ENCODE measurements around the gene PAQR4.
A peak's percentile ranks its signal among the peaks of the same experiment; 100 is the strongest.

PAQR4 gene

DNA sequence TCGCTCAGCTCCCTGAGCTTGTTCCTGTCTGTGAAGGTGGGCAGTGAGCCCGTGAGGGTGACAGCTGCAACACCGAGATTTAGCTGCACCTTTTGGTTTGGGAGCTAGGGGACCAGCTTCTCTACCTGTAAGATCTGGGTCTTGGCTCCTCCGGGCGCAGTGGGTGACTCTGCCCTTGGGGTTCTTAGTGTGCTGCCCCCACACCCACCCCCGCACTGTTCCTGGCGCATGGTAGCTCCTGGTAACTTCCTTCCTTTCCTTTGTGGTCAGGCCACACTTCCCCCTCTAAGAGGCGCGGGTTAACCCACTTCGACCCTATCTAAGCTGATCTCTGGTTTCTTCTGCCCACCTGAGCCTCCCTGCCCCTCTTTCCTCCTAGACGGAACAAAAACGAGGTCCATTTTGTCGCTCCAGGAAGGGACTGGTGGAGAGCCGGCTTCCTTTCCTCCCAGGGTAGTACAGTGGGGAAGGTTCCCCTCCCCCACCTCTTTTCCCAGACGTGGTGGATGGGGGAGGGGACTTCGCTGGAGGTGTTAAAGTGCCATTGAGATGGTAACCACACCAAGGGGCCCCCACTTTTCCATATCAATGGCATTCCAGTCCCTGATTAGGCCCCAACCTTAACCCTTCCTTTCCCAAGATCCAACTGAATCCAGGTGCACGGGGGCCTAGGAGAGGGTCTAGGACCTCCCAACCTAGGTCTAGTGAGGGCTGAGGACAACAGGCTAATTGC lies 39.0 kb downstream of the PAQR4 start:
- DNase-seq = no peak

DNA sequence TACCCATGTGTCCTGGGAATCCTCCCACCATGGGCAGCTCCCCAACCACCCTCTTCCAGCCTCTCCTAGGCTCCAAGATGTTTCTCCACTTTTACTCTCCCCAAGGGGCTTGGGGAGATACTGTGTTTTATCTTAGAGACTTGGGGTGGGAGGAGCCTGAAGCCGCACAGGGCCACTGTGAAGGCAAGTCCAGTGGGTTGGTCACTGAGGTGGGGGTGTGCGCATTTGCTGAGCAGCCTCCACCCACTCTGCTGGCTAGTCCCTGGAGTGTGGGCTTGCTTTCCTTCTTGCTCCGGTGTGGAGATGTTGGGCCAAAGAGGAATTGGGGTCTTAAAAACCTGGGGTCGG lies 39.5 kb downstream of the PAQR4 start:
- DNase-seq = no peak

DNA sequence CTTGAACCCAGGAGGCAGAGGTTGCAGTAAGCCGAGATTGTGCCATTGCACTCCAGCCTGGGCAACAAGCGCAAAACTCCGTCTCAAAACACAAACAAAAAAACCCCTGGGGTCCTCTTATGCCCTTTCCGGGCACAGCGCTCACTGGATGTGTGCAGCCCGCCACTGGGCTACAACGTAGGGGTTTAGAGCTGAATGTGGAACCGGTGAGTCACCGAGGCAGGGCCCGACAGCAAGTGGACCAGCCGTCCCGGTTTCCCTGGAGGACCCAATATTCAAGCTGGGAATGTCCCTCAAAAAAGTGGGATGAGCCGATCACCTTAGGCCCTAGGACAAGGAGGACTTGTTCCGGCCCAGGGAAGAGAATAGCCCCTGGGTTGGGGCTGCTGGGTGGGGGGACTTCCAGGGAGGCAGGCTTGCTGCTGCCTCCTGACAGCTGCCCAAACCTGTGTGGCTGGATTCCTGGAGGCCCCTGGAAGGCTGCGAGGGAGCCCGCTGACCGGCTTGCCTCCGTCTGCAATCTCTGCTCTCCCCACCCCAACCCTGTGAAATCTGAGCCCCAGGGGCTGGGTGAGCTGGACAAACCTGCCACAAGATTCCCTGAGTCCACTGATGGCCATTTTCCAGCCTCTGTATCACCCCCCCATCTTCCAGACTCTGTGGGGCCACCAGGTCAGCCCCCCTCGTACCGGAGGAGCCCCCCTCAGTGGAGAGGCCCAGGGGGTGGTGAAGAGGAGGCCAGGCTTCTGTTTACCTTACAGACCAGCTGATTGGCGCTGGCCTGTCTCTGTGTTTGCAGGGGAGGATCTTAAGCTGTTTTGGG lies 40.6 kb downstream of the PAQR4 start:
- DNase-seq = no peak

DNA sequence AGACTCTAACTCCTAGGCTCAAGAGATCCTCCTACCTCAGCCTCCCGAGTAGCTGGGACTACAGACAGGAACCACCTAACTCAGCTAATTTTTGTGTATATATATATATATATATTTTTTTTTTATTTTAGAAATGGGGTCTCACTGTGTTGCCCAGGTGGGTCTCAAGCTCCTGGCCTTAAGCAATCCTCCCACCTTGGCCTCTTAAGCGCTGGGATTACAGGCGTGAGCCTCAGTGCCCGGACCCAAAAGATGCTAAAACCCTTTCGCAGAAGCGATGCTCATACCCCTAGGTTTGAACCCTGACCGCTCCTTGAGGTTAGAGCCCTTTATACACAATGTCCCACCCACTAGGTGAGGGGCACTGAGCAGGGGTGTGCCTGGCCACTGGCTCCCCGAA lies 41.4 kb downstream of the PAQR4 start:
- DNase-seq = no peak

DNA sequence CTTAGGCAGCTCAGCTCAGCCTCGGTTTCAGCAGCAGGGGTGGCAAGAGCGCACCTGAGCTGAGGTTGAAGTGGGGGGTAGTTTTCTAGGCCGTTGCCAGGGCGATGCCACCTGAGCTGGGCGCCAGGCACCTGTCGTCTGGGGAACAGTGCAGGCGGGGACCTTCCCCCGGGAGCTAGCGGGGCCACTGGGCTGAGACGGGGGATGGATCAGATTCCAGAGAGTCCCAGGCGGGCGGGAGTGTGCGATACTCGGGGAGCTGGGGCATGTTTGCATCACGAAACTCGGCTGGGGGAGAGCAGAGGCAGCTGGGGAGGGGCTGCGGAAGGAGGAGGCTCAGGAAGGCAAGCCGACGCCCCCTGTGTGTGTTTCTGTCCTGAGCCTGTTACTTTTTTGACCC lies 43.1 kb downstream of the PAQR4 start:
- peak; percentile 64 for DNase-seq

DNA sequence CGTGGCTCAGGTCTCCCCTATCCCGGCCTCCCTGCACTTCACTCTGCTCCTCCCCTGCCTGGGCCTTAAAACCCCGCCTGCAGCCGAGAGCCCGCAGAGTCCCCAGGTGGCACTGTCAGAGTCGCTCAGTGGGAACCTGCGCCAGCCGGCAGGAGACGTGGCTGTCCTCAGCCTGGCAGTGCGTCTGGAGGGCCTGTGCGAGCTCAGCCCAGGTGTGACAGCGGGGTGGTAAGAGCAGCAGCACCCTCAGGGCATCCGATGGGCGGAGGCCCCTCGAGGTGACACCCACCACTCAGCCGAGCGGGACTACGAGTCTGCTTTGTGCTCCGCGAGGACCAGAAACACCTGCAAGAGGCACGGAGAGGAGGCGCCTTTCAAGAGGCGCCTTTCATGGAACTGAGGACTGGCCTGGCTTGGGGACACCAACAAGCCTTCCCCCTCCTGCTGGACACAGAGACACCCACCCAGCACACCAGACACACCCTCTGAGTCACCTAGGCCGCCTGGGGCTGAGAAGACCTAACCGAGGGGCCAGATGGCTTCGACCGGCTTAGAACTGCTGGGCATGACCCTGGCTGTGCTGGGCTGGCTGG lies 43.8 kb downstream of the PAQR4 start, which contains the start of gene CLDN9:
TSS of gene CLDN9 (plus strand) at position 96 of the 593 bp plus-strand sequence. CDS start at position 536, 440 bp downstream.
- DNase-seq = peak; percentile 93

DNA sequence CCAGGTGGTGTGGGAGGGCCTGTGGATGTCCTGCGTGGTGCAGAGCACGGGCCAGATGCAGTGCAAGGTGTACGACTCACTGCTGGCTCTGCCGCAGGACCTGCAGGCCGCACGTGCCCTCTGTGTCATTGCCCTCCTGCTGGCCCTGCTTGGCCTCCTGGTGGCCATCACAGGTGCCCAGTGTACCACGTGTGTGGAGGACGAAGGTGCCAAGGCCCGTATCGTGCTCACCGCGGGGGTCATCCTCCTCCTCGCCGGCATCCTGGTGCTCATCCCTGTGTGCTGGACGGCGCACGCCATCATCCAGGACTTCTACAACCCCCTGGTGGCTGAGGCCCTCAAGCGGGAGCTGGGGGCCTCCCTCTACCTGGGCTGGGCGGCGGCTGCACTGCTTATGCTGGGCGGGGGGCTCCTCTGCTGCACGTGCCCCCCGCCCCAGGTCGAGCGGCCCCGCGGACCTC lies 44.4 kb downstream of the PAQR4 start:
- no peak for DNase-seq

DNA sequence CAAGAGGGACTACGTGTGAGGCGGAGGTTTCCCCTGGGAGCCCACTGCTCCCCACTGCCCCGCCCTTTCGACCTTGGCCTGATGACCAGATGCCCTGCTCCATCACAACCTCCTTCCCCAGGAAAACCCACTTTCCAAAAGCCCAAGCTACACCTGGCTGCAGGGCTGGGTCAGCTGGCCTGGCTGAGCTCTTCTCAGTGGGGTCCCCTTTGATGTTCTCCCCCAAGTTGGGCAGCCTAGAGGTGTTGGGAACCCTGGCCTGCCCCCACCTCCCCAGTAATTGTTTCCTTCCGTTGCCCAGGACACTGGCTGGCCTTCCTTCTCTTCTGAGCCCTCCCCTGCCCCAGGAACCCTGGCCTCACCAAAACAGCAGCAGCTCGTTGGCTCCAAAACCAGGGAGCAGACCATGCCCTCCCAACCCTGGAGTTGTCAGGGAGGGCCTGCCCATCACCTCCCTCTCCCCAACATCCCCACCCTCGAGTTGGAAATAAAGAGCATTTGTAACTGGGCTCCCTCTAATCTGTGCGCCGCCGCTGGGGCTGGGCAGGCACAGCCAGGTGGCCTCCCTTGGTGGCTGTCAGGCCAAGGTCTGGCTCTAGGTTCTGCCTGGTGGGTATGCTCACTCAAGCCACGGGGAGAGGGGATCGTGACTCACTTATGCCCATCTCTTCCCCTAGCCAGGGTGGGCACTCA lies 45.0 kb downstream of the PAQR4 start:
- DNase-seq = no peak

DNA sequence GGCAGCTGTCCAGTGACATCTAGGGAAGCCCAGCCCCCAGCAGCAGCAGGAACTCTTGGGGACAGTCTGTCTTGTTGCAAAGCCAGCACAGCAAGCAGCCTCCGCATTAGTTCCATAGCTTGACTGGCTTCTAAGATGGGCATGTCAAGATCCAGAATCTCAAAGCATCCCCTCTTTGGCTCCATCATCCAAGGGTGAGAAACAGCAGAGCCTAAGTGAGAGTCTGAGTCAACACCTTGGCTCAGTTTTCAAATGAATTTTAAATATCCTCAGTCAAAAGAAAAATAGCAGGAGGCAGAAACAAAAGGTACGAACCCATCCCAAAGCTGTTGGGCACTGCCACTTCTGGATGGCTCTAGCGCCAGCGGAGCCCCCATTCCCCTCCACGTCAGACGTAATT lies 45.8 kb downstream of the PAQR4 start:
- no peak for DNase-seq

DNA sequence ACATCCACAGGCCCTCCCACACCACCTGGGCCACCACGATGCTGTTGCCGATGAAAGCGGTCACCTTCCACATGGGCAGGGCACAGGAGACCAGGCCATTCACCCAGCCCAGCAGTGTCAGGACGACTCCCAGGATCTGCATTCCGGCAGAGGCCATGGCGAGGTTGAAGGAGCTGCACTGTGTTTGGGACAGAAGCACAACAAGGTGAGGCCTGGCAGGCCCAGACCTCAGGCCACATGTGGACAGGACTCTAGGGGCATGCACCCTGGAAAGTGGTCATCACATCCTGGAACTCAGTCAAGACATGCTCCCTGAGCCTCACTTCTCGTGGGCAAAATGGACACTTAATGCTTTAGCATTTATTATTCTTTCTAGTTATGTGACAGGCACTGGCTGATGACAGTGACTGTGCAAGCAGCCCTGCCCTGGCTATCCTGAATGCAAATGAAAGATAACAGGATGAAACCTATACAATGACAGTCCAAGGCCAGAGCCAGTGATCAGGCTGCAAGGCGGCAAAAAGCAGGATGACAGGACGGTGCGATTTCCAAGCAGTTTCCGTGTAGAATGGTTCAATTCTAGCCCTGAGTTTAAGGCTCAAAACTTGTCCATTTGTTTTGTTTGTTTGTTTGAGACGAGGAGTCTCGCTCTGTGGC lies 46.8 kb downstream of the PAQR4 start:
- DNase-seq = no peak

DNA sequence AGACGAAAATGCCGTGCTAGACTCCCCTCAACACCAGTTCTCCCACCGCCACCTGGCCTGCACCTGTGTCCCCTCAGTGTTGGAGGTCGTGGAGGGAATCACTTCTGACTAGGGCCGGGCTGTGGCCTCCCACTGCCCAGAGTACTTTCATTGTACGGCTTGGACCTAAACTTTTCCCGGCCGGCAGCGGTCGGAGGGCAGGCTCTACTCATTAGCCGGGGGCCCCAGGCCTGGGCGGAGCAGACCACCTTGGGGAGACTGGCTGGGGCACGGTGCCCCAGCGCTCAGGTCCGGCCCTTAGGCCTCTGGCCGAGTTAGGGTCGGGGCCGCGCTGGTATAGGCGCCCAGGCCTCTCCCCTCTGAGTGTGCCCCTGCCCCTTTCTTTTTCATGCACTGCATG lies 48.2 kb downstream of the PAQR4 start:
- DNase-seq = no peak

DNA sequence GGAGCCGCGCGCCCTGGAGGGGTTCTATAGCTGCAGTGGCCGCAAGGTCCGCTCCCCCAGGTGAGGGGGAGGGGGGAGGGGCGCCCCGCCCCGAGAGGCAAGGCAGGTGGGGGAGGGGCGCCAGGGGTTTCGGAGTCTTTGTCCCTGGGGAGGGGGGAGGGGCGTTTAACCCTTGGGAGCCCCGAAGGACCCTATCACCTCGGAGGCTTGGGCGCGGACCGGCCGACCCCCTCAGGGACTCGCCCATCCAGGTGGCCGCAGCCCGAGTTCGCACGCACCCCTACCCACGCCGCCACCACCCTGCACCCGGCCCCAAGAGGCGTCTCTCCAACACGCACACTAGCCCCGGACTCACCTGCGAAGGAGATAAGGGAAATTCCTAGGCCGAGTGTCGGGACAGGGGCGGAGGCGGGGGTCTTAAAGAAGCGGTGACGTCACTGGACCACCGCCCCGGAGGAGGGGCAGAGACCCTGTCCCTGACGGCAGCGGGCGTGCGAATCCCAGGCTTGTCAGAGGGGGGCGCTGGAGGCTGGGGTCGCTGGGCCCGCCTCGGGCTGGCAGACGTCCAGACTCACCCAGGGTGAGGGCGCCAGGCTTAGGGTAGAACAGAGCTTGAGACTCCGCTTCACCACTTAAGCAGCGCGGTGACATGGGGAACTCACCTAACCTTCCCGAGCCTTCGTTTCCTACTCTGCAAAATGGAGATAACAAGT lies 48.8 kb downstream of the PAQR4 start, which contains the start of gene CLDN6:
TSS of gene CLDN6 (minus strand) at position 390 of the 713 bp plus-strand sequence. CDS start 2,162 bp downstream, outside the sequence.
- peak; percentile 80 for DNase-seq

DNA sequence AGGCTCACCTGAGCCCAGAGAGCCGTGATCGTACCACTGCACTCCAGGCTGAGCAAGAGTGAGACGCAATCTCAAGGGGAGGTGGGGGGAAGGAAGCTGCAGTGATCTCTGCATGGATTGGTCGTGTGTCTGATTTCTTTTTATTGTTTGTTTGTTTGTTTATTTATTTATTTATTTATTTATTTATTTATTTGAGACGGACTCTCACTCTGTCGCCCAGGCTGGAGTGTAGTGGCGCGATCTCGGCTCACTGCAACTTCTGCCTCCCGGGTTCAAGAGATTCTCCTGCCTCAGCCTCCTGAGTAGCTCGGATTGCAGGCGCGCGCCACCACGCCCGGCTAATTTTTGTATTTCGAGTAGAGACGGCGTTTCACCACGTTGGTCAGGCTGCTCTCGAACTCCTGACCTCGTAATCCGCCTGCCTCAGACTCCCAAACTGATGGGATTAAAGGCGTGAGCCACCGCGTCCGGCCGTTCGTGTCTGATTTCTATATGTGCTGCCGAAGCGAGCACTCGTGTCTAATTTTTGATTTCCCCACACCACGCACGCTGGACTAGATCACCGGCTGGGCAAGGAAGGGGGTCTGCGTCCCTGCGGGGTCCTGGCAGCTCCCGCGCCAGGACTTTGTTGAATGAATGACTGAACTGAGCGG lies 50.6 kb downstream of the PAQR4 start:
- DNase-seq = no peak

DNA sequence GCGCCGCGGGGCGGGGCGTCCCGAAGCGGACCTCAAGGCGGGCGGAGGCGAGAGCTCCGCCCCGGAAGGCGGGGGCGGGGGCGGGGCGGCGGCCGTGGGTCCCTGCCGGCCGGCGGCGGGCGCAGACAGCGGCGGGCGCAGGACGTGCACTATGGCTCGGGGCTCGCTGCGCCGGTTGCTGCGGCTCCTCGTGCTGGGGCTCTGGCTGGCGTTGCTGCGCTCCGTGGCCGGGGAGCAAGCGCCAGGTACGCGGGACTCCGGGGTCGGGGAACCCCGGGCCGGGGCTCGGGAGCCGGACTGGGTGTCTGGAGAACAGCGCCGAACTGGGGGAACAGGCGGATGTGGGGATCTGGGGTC lies 51.1 kb downstream of the PAQR4 start, which contains the start of gene TNFRSF12A:
TSS of gene TNFRSF12A (plus strand) at position 122 of the 357 bp plus-strand sequence. CDS start at position 152, 30 bp downstream.
- peak; percentile 94 for DNase-seq

DNA sequence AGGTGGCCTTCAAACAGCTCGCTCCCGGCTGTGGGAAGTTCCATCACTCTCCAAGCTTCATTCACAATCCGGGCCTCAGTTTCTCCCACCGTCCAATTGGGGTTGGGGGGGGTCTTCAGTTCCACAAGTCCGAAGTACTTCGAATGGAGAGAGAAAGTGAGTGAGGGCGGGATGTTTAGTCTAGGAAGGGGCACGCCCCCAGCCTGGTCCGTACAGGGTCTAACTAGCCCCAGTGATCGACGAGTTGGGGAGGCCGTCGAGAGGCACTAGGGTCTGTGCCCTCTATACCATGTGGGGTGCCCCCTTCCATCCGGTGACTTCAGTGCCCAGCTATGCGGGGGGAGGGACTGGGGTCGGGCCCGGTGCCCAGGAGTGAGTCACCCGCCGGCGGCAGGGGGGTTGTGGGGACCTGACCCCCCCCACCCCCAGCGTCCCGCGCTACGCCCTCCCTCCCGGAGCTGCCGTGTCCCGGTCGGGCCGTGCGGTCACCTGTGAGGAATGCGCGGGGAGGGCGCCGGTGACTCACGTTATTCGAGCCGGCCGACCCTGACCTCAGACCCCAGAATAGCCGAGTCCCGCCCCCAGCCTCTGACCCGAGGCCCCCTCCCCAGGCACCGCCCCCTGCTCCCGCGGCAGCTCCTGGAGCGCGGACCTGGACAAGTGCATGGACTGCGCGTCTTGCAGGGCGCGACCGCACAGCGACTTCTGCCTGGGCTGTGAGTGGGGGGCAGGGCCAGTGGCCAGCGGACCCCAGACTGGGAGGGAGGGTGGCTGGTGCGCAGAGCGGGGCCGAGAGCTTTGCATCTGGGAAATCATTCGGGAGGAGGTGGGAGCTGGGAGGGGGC lies 51.7 kb downstream of the PAQR4 start:
- peak; percentile 74 for DNase-seq

DNA sequence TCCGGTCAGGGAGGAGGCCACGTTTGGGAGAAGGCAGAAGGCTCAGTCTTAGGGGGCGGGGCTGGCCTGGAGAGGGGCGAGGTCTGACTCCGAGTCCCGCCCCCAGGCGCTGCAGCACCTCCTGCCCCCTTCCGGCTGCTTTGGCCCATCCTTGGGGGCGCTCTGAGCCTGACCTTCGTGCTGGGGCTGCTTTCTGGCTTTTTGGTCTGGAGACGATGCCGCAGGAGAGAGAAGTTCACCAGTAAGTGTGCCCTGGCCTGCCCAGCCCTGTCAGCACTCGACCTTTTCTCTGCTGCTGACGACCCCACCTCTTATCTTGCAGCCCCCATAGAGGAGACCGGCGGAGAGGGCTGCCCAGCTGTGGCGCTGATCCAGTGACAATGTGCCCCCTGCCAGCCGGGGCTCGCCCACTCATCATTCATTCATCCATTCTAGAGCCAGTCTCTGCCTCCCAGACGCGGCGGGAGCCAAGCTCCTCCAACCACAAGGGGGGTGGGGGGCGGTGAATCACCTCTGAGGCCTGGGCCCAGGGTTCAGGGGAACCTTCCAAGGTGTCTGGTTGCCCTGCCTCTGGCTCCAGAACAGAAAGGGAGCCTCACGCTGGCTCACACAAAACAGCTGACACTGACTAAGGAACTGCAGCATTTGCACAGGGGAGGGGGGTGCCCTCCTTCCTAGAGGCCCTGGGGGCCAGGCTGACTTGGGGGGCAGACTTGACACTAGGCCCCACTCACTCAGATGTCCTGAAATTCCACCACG lies 52.5 kb downstream of the PAQR4 start:
- DNase-seq = peak; percentile 88

DNA sequence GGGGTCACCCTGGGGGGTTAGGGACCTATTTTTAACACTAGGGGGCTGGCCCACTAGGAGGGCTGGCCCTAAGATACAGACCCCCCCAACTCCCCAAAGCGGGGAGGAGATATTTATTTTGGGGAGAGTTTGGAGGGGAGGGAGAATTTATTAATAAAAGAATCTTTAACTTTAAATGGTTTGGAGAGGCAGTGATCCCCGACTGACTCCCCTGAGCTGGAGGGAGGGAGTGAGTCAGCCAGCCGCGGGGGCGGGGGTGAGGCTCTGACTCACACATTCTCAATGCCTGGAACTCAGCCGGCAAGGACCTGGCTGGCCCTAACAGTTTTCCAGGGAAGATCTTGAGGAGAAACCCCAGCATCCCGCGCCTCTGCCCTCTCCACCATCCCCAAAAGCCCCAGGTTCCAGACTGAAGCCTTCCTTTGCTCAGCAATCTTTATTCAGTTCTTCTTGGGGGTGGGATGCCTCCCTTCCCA lies 53.1 kb downstream of the PAQR4 start:
- peak; percentile 47 for DNase-seq

DNA sequence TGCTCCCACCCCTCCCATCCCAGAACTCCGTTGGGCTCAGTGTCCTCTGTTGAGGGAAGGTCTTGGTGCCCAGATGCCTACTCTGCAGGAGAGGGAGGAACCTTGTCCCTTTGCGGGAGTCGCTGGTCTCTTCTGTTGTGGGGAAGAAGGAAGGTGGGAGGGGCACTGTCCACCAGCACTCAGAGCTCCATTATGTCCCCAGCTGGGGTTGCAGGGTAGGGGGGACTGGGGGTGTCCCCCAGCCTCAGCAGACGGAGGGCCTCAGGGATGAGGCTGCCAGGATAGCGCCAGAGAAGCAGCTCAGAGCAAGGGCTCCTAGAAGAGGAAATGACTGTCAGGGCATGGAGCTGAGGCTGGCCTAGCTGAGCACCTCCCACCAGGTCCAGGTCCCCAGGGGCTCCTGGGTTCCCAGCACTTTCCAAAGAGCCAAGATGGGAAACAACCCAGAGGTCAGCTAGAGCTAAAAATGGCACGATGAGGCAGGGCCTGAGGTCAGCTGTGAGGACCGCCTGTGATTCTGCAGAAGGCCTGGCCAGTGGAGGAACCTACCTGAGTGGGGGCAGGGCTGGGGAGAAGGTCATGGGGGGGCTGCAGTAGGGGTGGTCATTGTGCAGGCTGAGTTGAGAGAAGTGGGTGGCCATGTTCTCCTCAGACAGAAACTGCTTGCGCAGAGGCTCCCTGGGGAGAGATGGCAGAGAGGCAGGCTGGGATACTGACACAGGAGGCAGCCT lies 53.7 kb downstream of the PAQR4 start:
- peak; percentile 12 for DNase-seq
